ENCODE data around the gene ENOSF1. TPM values are rescaled to one million over a fixed set of nuclear protein-coding genes. Genes with fewer than 3 reads are reported as not detected.

Gene ENOSF1
- total and polyA plus RNA-seq, 2 of the 13 experiments (the other 11 are each of a cell fraction or from before 2014, with no cell fraction given) = 37.6 to 40.1 TPM

GRCh38 chr18:703213-703967 lies 9.0 kb downstream of the ENOSF1 start (continued):
- TF ChIP-seq, protein P1, sequence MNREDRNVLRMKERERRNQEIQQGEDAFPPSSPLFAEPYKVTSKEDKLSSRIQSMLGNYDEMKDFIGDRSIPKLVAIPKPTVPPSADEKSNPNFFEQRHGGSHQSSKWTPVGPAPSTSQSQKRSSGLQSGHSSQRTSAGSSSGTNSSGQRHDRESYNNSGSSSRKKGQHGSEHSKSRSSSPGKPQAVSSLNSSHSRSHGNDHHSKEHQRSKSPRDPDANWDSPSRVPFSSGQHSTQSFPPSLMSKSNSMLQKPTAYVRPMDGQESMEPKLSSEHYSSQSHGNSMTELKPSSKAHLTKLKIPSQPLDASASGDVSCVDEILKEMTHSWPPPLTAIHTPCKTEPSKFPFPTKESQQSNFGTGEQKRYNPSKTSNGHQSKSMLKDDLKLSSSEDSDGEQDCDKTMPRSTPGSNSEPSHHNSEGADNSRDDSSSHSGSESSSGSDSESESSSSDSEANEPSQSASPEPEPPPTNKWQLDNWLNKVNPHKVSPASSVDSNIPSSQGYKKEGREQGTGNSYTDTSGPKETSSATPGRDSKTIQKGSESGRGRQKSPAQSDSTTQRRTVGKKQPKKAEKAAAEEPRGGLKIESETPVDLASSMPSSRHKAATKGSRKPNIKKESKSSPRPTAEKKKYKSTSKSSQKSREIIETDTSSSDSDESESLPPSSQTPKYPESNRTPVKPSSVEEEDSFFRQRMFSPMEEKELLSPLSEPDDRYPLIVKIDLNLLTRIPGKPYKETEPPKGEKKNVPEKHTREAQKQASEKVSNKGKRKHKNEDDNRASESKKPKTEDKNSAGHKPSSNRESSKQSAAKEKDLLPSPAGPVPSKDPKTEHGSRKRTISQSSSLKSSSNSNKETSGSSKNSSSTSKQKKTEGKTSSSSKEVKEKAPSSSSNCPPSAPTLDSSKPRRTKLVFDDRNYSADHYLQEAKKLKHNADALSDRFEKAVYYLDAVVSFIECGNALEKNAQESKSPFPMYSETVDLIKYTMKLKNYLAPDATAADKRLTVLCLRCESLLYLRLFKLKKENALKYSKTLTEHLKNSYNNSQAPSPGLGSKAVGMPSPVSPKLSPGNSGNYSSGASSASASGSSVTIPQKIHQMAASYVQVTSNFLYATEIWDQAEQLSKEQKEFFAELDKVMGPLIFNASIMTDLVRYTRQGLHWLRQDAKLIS (CRISPR knock-in tag; IDR thresholded peaks at IDR 0.05) = no peak
- no peak for TF ChIP-seq ZNF496 (CRISPR knock-in tag; IDR thresholded peaks at IDR 0.05; ENCODE audit: insufficient replicate concordance)
- TF ChIP-seq TSC22D2 (CRISPR knock-in tag; IDR thresholded peaks at IDR 0.05; ENCODE audit: borderline replicate concordance) = 0 out of 2 replicates have a peak, but pooled peaks have one; percentile 36
- no peak for TF ChIP-seq YY1 (IDR thresholded peaks at IDR 0.05; ENCODE audit: insufficient read depth, insufficient replicate concordance, low read depth, low read length)
- TF ChIP-seq FOXA1 (IDR thresholded peaks at IDR 0.05) = no peak
- TF ChIP-seq FOXA1 (CRISPR knock-in tag; IDR thresholded peaks at IDR 0.05) = 0 out of 2 replicates have a peak, but pooled peaks have one; percentile 10
- TF ChIP-seq NCOR1 (IDR thresholded peaks at IDR 0.05; ENCODE audit: borderline replicate concordance, low read length) = no peak
- TF ChIP-seq DBP (CRISPR knock-in tag; IDR thresholded peaks at IDR 0.05; ENCODE audit: not compliant biosample characterization) = no peak
- no peak for TF ChIP-seq SP140L (CRISPR knock-in tag; IDR thresholded peaks at IDR 0.05; ENCODE audit: borderline replicate concordance)
- no peak for TF ChIP-seq ZNF747 (CRISPR knock-in tag; IDR thresholded peaks at IDR 0.05; ENCODE audit: borderline replicate concordance)
- TF ChIP-seq TCF7L2 (IDR thresholded peaks at IDR 0.05; ENCODE audit: low read depth, low read length) = no peak
- TF ChIP-seq ZNF780A (CRISPR knock-in tag; IDR thresholded peaks at IDR 0.05) = no peak
- no peak for TF ChIP-seq ZNF567 (CRISPR knock-in tag; IDR thresholded peaks at IDR 0.05; ENCODE audit: borderline replicate concordance)
- no peak for TF ChIP-seq SOX6 (IDR thresholded peaks at IDR 0.05)
- TF ChIP-seq SOX6 (CRISPR knock-in tag; IDR thresholded peaks at IDR 0.05) = no peak
- TF ChIP-seq HES4 (CRISPR knock-in tag; IDR thresholded peaks at IDR 0.05; ENCODE audit: borderline replicate concordance) = no peak
- TF ChIP-seq CEBPB (IDR thresholded peaks at IDR 0.05; ENCODE audit: borderline replicate concordance, low read depth, low read length) = peak; percentile 28; the same call in 1 of the 2 replicates
- TF ChIP-seq PLRG1 (conservative IDR thresholded peaks at IDR 0.05) = no peak
- no peak for TF ChIP-seq EHMT2 (IDR thresholded peaks at IDR 0.05; ENCODE audit: borderline replicate concordance, low read depth, low read length)
- TF ChIP-seq MAFG (CRISPR knock-in tag; IDR thresholded peaks at IDR 0.05) = no peak
- no peak for TF ChIP-seq HOXA7 (CRISPR knock-in tag; IDR thresholded peaks at IDR 0.05)
- no peak for TF ChIP-seq ZNF720 (CRISPR knock-in tag; IDR thresholded peaks at IDR 0.05)
- TF ChIP-seq GZF1 (CRISPR knock-in tag; IDR thresholded peaks at IDR 0.05) = no peak
- TF ChIP-seq ZNF18 (CRISPR knock-in tag; IDR thresholded peaks at IDR 0.05; ENCODE audit: insufficient replicate concordance) = peak; percentile 15
- 0 out of 2 replicates have a peak, but pooled peaks have one; percentile 29 for TF ChIP-seq ATF7-NPFF (CRISPR knock-in tag; IDR thresholded peaks at IDR 0.05; ENCODE audit: low read depth)

All from HepG2 (cell line).